ENCODE measurements around the gene CEP112. TPM values are rescaled to one million over a fixed set of nuclear protein-coding genes. Genes with fewer than 3 reads are reported as not detected.
A peak's percentile ranks its signal among the peaks of the same experiment; 100 is the strongest.

The CEP112 gene
- total and polyA plus RNA-seq, 2 of the 13 experiments (the other 11 are each of a cell fraction or from before 2014, with no cell fraction given) = 1.2 to 3.4 TPM

DNA sequence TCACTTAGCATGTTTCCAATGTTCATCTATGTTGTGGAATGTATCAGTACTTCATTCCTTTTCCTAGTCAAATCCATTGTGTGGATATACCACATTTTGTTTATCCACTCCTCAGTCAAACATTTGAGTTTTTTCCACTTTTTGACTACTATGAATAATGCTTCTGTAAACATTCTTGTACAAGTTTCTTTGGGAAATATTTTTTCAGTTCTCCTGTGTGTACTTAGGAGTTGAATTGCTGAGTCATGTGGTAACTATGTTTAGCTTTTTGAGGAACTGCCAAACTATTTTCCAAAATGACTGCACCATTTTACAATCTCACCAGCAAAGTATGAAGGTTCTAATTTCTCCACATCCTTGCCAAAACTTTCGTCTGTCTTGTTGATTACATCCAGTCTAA is 406.8 kb downstream of the CEP112 start (continued):
- TF ChIP-seq, protein P1, sequence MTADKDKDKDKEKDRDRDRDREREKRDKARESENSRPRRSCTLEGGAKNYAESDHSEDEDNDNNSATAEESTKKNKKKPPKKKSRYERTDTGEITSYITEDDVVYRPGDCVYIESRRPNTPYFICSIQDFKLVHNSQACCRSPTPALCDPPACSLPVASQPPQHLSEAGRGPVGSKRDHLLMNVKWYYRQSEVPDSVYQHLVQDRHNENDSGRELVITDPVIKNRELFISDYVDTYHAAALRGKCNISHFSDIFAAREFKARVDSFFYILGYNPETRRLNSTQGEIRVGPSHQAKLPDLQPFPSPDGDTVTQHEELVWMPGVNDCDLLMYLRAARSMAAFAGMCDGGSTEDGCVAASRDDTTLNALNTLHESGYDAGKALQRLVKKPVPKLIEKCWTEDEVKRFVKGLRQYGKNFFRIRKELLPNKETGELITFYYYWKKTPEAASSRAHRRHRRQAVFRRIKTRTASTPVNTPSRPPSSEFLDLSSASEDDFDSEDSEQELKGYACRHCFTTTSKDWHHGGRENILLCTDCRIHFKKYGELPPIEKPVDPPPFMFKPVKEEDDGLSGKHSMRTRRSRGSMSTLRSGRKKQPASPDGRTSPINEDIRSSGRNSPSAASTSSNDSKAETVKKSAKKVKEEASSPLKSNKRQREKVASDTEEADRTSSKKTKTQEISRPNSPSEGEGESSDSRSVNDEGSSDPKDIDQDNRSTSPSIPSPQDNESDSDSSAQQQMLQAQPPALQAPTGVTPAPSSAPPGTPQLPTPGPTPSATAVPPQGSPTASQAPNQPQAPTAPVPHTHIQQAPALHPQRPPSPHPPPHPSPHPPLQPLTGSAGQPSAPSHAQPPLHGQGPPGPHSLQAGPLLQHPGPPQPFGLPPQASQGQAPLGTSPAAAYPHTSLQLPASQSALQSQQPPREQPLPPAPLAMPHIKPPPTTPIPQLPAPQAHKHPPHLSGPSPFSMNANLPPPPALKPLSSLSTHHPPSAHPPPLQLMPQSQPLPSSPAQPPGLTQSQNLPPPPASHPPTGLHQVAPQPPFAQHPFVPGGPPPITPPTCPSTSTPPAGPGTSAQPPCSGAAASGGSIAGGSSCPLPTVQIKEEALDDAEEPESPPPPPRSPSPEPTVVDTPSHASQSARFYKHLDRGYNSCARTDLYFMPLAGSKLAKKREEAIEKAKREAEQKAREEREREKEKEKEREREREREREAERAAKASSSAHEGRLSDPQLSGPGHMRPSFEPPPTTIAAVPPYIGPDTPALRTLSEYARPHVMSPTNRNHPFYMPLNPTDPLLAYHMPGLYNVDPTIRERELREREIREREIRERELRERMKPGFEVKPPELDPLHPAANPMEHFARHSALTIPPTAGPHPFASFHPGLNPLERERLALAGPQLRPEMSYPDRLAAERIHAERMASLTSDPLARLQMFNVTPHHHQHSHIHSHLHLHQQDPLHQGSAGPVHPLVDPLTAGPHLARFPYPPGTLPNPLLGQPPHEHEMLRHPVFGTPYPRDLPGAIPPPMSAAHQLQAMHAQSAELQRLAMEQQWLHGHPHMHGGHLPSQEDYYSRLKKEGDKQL (CRISPR knock-in tag; IDR thresholded peaks at IDR 0.05; ENCODE audit: low read depth) = peak; percentile 63
- TF ChIP-seq ZNF589 (CRISPR knock-in tag; conservative IDR thresholded peaks at IDR 0.05) (no peak), SRSF9 (IDR thresholded peaks at IDR 0.05; ENCODE audit: borderline replicate concordance, insufficient read depth, low read depth, low read length, poor library complexity, severe bottlenecking) (no peak), NCOR1 (IDR thresholded peaks at IDR 0.05; ENCODE audit: borderline replicate concordance, low read length) (no peak), HNRNPH1 (optimal IDR thresholded peaks at IDR 0.05; ENCODE audit: low read depth, low read length) (no peak), SNAI1 (CRISPR knock-in tag; IDR thresholded peaks at IDR 0.05; ENCODE audit: borderline replicate concordance) (no peak), NFE2 (CRISPR knock-in tag; IDR thresholded peaks at IDR 0.05) (peak; percentile 88), ETV6 (CRISPR knock-in tag; conservative IDR thresholded peaks at IDR 0.05) (no peak), ZNF224 (CRISPR knock-in tag; IDR thresholded peaks at IDR 0.05) (no peak), ZSCAN20 (CRISPR knock-in tag; IDR thresholded peaks at IDR 0.05; ENCODE audit: borderline replicate concordance) (no peak), BRCA1 (CRISPR knock-in tag; IDR thresholded peaks at IDR 0.05) (no peak), ZBTB7B (CRISPR knock-in tag; IDR thresholded peaks at IDR 0.05) (no peak), MEIS1 (CRISPR knock-in tag; IDR thresholded peaks at IDR 0.05; ENCODE audit: borderline replicate concordance) (no peak), SNRNP70 (IDR thresholded peaks at IDR 0.05; ENCODE audit: low read depth, low read length) (no peak), CENPT (CRISPR knock-in tag; IDR thresholded peaks at IDR 0.05; ENCODE audit: low read depth) (no peak), ZNF530 (CRISPR knock-in tag; IDR thresholded peaks at IDR 0.05; ENCODE audit: low read depth) (no peak)
- TF ChIP-seq, protein P2, sequence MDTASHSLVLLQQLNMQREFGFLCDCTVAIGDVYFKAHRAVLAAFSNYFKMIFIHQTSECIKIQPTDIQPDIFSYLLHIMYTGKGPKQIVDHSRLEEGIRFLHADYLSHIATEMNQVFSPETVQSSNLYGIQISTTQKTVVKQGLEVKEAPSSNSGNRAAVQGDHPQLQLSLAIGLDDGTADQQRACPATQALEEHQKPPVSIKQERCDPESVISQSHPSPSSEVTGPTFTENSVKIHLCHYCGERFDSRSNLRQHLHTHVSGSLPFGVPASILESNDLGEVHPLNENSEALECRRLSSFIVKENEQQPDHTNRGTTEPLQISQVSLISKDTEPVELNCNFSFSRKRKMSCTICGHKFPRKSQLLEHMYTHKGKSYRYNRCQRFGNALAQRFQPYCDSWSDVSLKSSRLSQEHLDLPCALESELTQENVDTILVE (CRISPR knock-in tag; IDR thresholded peaks at IDR 0.05) = no peak
- TF ChIP-seq, protein P3, sequence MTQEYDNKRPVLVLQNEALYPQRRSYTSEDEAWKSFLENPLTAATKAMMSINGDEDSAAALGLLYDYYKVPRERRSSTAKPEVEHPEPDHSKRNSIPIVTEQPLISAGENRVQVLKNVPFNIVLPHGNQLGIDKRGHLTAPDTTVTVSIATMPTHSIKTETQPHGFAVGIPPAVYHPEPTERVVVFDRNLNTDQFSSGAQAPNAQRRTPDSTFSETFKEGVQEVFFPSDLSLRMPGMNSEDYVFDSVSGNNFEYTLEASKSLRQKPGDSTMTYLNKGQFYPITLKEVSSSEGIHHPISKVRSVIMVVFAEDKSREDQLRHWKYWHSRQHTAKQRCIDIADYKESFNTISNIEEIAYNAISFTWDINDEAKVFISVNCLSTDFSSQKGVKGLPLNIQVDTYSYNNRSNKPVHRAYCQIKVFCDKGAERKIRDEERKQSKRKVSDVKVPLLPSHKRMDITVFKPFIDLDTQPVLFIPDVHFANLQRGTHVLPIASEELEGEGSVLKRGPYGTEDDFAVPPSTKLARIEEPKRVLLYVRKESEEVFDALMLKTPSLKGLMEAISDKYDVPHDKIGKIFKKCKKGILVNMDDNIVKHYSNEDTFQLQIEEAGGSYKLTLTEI (CRISPR knock-in tag; conservative IDR thresholded peaks at IDR 0.05) = no peak
- TF ChIP-seq, protein P4, sequence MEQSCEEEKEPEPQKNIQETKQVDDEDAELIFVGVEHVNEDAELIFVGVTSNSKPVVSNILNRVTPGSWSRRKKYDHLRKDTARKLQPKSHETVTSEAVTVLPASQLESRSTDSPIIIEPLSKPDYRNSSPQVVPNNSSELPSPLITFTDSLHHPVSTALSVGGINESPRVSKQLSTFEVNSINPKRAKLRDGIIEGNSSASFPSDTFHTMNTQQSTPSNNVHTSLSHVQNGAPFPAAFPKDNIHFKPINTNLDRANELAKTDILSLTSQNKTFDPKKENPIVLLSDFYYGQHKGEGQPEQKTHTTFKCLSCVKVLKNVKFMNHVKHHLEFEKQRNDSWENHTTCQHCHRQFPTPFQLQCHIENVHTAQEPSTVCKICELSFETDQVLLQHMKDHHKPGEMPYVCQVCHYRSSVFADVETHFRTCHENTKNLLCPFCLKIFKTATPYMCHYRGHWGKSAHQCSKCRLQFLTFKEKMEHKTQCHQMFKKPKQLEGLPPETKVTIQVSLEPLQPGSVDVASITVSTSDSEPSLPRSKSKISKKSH (CRISPR knock-in tag; IDR thresholded peaks at IDR 0.05; ENCODE audit: borderline replicate concordance) = no peak

Measured in HepG2 (cell line).